CD8-positive, alpha-beta memory T cell (primary cell): Measurements from ENCODE around the gene AMZ1. TPM values are rescaled to one million over a fixed set of nuclear protein-coding genes. Genes with fewer than 3 reads are reported as not detected.

ENCODE experiments used
- CTCF ChIA-PET: fragments of 350-600 bp; sonication (Branson Sonifier 250); formaldehyde crosslinking; loops from one replicate; lab custom pipeline; 2021; ENCODE audit warnings: antibody characterized with exemption; lab: Charles Lee
- POLR2A ChIA-PET: fragments of 350-600 bp; sonication (Branson Sonifier 250); formaldehyde crosslinking; loops from one replicate; lab custom pipeline; 2021; ENCODE audit warnings: antibody characterized with exemption; lab: Charles Lee
- DNase-seq, 5 donors: peaks; one replicate each; pipeline versions ENCODE4 v3.0.0 to v3.0.0-alpha.2; 2020 to 2022; ENCODE audit warnings: mixed read lengths in 1 of 5
- H3K27ac ChIP-seq: one replicate; pipeline ENCODE4 v1.7.0; 2013; ENCODE audit warnings: low read depth, mild to moderate bottlenecking, low read length, moderate library complexity
- H3K27me3 ChIP-seq: 2 replicates; pipeline ENCODE4 v1.7.0; 2013; ENCODE audit warnings: low read length, mild to moderate bottlenecking; ENCODE audit not compliant: insufficient read depth, poor library complexity, severe bottlenecking
- H3K36me3 ChIP-seq: 2 replicates; pipeline ENCODE4 v1.7.0; 2013; ENCODE audit warnings: mild to moderate bottlenecking, low read length, moderate library complexity; ENCODE audit not compliant: insufficient read depth
- H3K4me1 ChIP-seq: 2 replicates; pipeline ENCODE4 v1.7.0; 2013; ENCODE audit warnings: mild to moderate bottlenecking, low read length, moderate library complexity; ENCODE audit not compliant: insufficient read depth
- H3K4me3 ChIP-seq: 2 replicates; pipeline ENCODE4 v1.7.0; 2013; ENCODE audit warnings: mild to moderate bottlenecking, low read length
- H3K9me3 ChIP-seq: 2 replicates; pipeline ENCODE4 v1.7.0; 2013; ENCODE audit warnings: mild to moderate bottlenecking, low read length
- H3K27ac Mint-ChIP-seq, 8 donors: one replicate each; pipeline ENCODE4 v1.8.0; 2020 to 2021; ENCODE audit warnings: mixed read lengths in 8 of 8, mild to moderate bottlenecking in 6 of 8, inconsistent platforms in 3 of 8, moderate library complexity in 3 of 8
- H3K27me3 Mint-ChIP-seq, 2 donors: one replicate each; pipeline ENCODE4 v1.8.0; 2020 to 2021; ENCODE audit warnings: mixed read lengths in 2 of 2, mild to moderate bottlenecking in 1 of 2, moderate library complexity in 1 of 2
- H3K36me3 Mint-ChIP-seq, 3 donors: one replicate each; pipeline ENCODE4 v1.8.0; 2020 to 2021; ENCODE audit warnings: mixed read lengths in 3 of 3, inconsistent platforms in 1 of 3, mild to moderate bottlenecking in 1 of 3
- H3K4me1 Mint-ChIP-seq, 3 donors: one replicate each; pipeline ENCODE4 v1.8.0; 2020 to 2021; ENCODE audit warnings: mixed read lengths in 3 of 3, inconsistent platforms in 1 of 3, mild to moderate bottlenecking in 1 of 3
- H3K4me3 Mint-ChIP-seq, 7 donors: one replicate each; pipeline ENCODE4 v1.8.0; 2020 to 2021; ENCODE audit warnings: mixed read lengths in 7 of 7, mild to moderate bottlenecking in 6 of 7, moderate library complexity in 4 of 7, inconsistent platforms in 2 of 7
- H3K9me3 Mint-ChIP-seq, 5 donors: one replicate each; pipeline ENCODE4 v1.8.0; 2020 to 2022; ENCODE audit warnings: mixed read lengths in 5 of 5, mild to moderate bottlenecking in 3 of 5, moderate library complexity in 2 of 5, inconsistent platforms in 1 of 5
- polyA plus RNA-seq: library from polyadenylated mRNA; unstranded; fragments of 300-500 nt; fragmentation: Illumina TruSeq; gene quantifications from one replicate; pipeline ENCODE4 v1.2.3, GENCODE V29; 2021
- total RNA-seq, 2 experiments: library from RNA; stranded (reverse); gene quantifications; one replicate each; pipeline ENCODE4 v1.2.3, GENCODE V29; 2021

AMZ1 gene
- total and polyA plus RNA-seq, 3 experiments from 2014 or later, result 0.07 to 0.08 TPM; not detected in 1

- Histone ChIP-seq H3K36me3 (no peaks in the 10 kb centered on the region), H3K4me3 (no peak overlapping the region), H3K27me3 (no peaks in the 10 kb centered on the region), H3K9me3 (no peaks in the 10 kb centered on the region), H3K27ac (peak overlapping the region; percentile 70), H3K4me1 (peaks cover 11% of the 10 kb centered on the region)
- peaks cover 12 to 25% (median 22%) of the 10 kb centered on the region in 3 donors for H3K36me3 Mint-ChIP-seq
- H3K4me1 Mint-ChIP-seq, result peaks cover 33 to 44% (median 34%) of the 10 kb centered on the region in 3 donors
- H3K27me3 Mint-ChIP-seq, result peaks cover 0 to 1% of the 10 kb centered on the region in 2 donors
- POLR2A ChIA-PET, result no interaction called here
- peaks cover 0 to 3% (median 0%) of the 10 kb centered on the region in 5 donors for H3K9me3 Mint-ChIP-seq
- DNase-seq, result peak in 1 of 5 donors; percentile 62
- H3K27ac Mint-ChIP-seq, result peak overlapping the region in 5 of 8 donors; percentile 17 to 87 (median 68)
- peak overlapping the region in 1 of 7 donors; percentile 19 for H3K4me3 Mint-ChIP-seq
- CTCF ChIA-PET, result interaction anchor here (1.0 to 1.8 kb wide), 3 partner anchors 8 to 48 kb away, joined by 3 to 6 read pairs (median 4); no protein-coding TSS in a partner anchor
These were observed 70.1 kb downstream of the AMZ1 start for GRCh38 chr7:2757904-2758672.

GRCh38 chr7:2758673-2759616 is 70.9 kb downstream of the AMZ1 start:
- H3K4me1 Mint-ChIP-seq, result peaks cover 33 to 44% (median 34%) of the 10 kb centered on the region in 3 donors
- H3K9me3 ChIP-seq, result no peaks in the 10 kb centered on the region
- no peak for DNase-seq
- H3K27me3 ChIP-seq, result no peaks in the 10 kb centered on the region
- peaks cover 11% of the 10 kb centered on the region for H3K4me1 ChIP-seq
- H3K27ac ChIP-seq, result peak overlapping the region; percentile 70
- peaks cover 11 to 25% (median 22%) of the 10 kb centered on the region in 3 donors for H3K36me3 Mint-ChIP-seq
- ChIA-PET POLR2A (no interaction called here), CTCF (interaction anchor here (1.7 to 1.8 kb wide), 2 partner anchors 40 to 49 kb away, joined by 4 to 6 read pairs; no protein-coding TSS in a partner anchor)
- H3K4me3 Mint-ChIP-seq, result peak overlapping the region in 3 of 7 donors; percentile 16 to 63 (median 32)
- H3K27ac Mint-ChIP-seq, result peak overlapping the region in 3 of 8 donors; percentile 68 to 87 (median 73)
- no peak overlapping the region for H3K4me3 ChIP-seq
- no peaks in the 10 kb centered on the region for H3K36me3 ChIP-seq
- peaks cover 0 to 3% (median 0%) of the 10 kb centered on the region in 5 donors for H3K9me3 Mint-ChIP-seq
- H3K27me3 Mint-ChIP-seq, result peaks cover 0 to 1% of the 10 kb centered on the region in 2 donors

GRCh38 chr7:2759736-2760097 is 71.7 kb downstream of the AMZ1 start:
- H3K36me3 ChIP-seq, result no peaks in the 10 kb centered on the region
- peaks cover 11% of the 10 kb centered on the region for H3K4me1 ChIP-seq
- H3K27ac Mint-ChIP-seq, result no peak overlapping the region
- DNase-seq, result no peak
- POLR2A ChIA-PET, result no interaction called here
- CTCF ChIA-PET, result no interaction called here
- no peak overlapping the region for H3K4me3 ChIP-seq
- H3K27ac ChIP-seq, result no peak overlapping the region
- peaks cover 0 to 3% (median 0%) of the 10 kb centered on the region in 5 donors for H3K9me3 Mint-ChIP-seq
- peak overlapping the region in 3 of 7 donors; percentile 11 to 41 (median 13) for H3K4me3 Mint-ChIP-seq
- peaks cover 0 to 1% of the 10 kb centered on the region in 2 donors for H3K27me3 Mint-ChIP-seq
- peaks cover 11 to 25% (median 22%) of the 10 kb centered on the region in 3 donors for H3K36me3 Mint-ChIP-seq
- H3K9me3 ChIP-seq, result no peaks in the 10 kb centered on the region
- H3K27me3 ChIP-seq, result no peaks in the 10 kb centered on the region
- H3K4me1 Mint-ChIP-seq, result peaks cover 33 to 44% (median 34%) of the 10 kb centered on the region in 3 donors

- no peak overlapping the region for H3K27ac ChIP-seq
- H3K36me3 ChIP-seq, result no peaks in the 10 kb centered on the region
- peaks cover 33 to 44% (median 34%) of the 10 kb centered on the region in 3 donors for H3K4me1 Mint-ChIP-seq
- peak overlapping the region in 5 of 7 donors; percentile 5 to 65 (median 16) for H3K4me3 Mint-ChIP-seq
- ChIA-PET POLR2A (no interaction called here), CTCF (interaction anchor here (1.0 to 1.1 kb wide), 2 partner anchors 15 to 50 kb away, joined by 3 to 4 read pairs; no protein-coding TSS in a partner anchor)
- H3K9me3 ChIP-seq, result no peaks in the 10 kb centered on the region
- H3K27me3 ChIP-seq, result no peaks in the 10 kb centered on the region
- H3K4me1 ChIP-seq, result peaks cover 11% of the 10 kb centered on the region
- peak in 1 of 5 donors; percentile 10 for DNase-seq
- peaks cover 0 to 1% of the 10 kb centered on the region in 2 donors for H3K27me3 Mint-ChIP-seq
- H3K9me3 Mint-ChIP-seq, result peaks cover 0 to 3% (median 0%) of the 10 kb centered on the region in 5 donors
- H3K27ac Mint-ChIP-seq, result peak overlapping the region in 3 of 8 donors; percentile 15 to 47 (median 32)
- H3K4me3 ChIP-seq, result no peak overlapping the region
- peaks cover 9 to 22% (median 20%) of the 10 kb centered on the region in 3 donors for H3K36me3 Mint-ChIP-seq
These were observed 72.3 kb downstream of the AMZ1 start for GRCh38 chr7:2760098-2760889.

- CTCF ChIA-PET, result interaction anchor here (1.0 to 1.1 kb wide), 2 partner anchors 14 to 51 kb away, joined by 3 to 4 read pairs; no protein-coding TSS in a partner anchor
- Histone ChIP-seq H3K9me3 (no peaks in the 10 kb centered on the region), H3K27ac (no peak overlapping the region), H3K27me3 (no peaks in the 10 kb centered on the region), H3K36me3 (no peaks in the 10 kb centered on the region), H3K4me1 (peaks cover 11% of the 10 kb centered on the region), H3K4me3 (no peak overlapping the region)
- Mint-ChIP-seq H3K36me3 (peaks cover 7 to 16% (median 15%) of the 10 kb centered on the region in 3 donors), H3K9me3 (no peaks in the 10 kb centered on the region), H3K4me3 (no peak overlapping the region), H3K4me1 (peaks cover 33 to 44% (median 34%) of the 10 kb centered on the region in 3 donors), H3K27me3 (peaks cover 0 to 1% of the 10 kb centered on the region in 2 donors), H3K27ac (peak overlapping the region in 2 of 8 donors; percentile 2 to 33)
- POLR2A ChIA-PET, result no interaction called here
- no peak for DNase-seq
These were observed 73.2 kb downstream of the AMZ1 start for GRCh38 chr7:2761131-2761624.

- Histone ChIP-seq H3K4me3 (no peak overlapping the region), H3K9me3 (no peaks in the 10 kb centered on the region), H3K27me3 (no peaks in the 10 kb centered on the region), H3K4me1 (peaks cover 11% of the 10 kb centered on the region), H3K36me3 (no peaks in the 10 kb centered on the region), H3K27ac (no peak overlapping the region)
- H3K27me3 Mint-ChIP-seq, result no peaks in the 10 kb centered on the region
- no peak overlapping the region for H3K4me3 Mint-ChIP-seq
- DNase-seq, result no peak
- POLR2A ChIA-PET, result no interaction called here
- H3K9me3 Mint-ChIP-seq, result no peaks in the 10 kb centered on the region
- peaks cover 5 to 11% (median 8%) of the 10 kb centered on the region in 3 donors for H3K36me3 Mint-ChIP-seq
- CTCF ChIA-PET, result no interaction called here
- peaks cover 33 to 44% (median 34%) of the 10 kb centered on the region in 3 donors for H3K4me1 Mint-ChIP-seq
- H3K27ac Mint-ChIP-seq, result no peak overlapping the region
These were observed 73.9 kb downstream of the AMZ1 start for GRCh38 chr7:2761801-2762497.
